Psoas muscle (tissue), 8 donors: Measurements from ENCODE around the gene ADAM15. TPM values are rescaled to one million over a fixed set of nuclear protein-coding genes. Genes with fewer than 3 reads are reported as not detected.

Experiments
- ATAC-seq, 4 donors: fragments of 200-7000 bp; cut with Tn5 transposase; one replicate each; pipeline ENCODE4 v1.9.1; 2020; ENCODE audit warnings: moderate library complexity in 3 of 4, mild to moderate bottlenecking in 2 of 4
- DNase-seq, 2 donors: peaks; one replicate each; pipeline ENCODE4 v3.0.0-alpha.2; 2020
- H3K27ac ChIP-seq: fragments of 200-600 bp; one replicate; pipeline ENCODE4 v1.8.0; 2022
- H3K27me3 ChIP-seq, 3 donors: fragments of 200-600 bp in 1 of 3; one replicate each; pipeline versions ENCODE4 v1.6.1 to v1.8.0; 2013 to 2022; ENCODE audit warnings: low read length in 2 of 3, mild to moderate bottlenecking in 2 of 3, moderate library complexity in 1 of 3; ENCODE audit not compliant: insufficient read depth in 3 of 3
- H3K36me3 ChIP-seq, 2 donors: fragments of 200-600 bp in 1 of 2; one replicate each; pipeline versions ENCODE4 v1.6.1 to v1.8.0; 2013 to 2022; ENCODE audit warnings: low read depth in 1 of 2, mild to moderate bottlenecking in 1 of 2, moderate library complexity in 1 of 2; ENCODE audit not compliant: insufficient read depth in 1 of 2
- H3K4me1 ChIP-seq: fragments of 200-600 bp; one replicate; pipeline ENCODE4 v1.8.0; 2022
- H3K4me3 ChIP-seq: fragments of 200-600 bp; one replicate; pipeline ENCODE4 v1.8.0; 2022; ENCODE audit warnings: mild to moderate bottlenecking
- H3K9me3 ChIP-seq: fragments of 200-600 bp; one replicate; pipeline ENCODE4 v1.8.0; 2022
- WGBS, 3 donors: extraction: QIAGEN DNeasy Blood & Tissue Kit; methylation state at CpG; one replicate each; pipeline versions ENCODE4 v1.1.6 to v1.1.7; 2013; 5-methylcytosine and 5-hydroxymethylcytosine counted together
- intact Hi-C, 2 donors: fragments of 100-400 bp; cut with DNase I; formaldehyde crosslinking; loops; one replicate each; pipeline versions ENCODE4 v1.11.0 to v1.14.2; 2022
- polyA plus RNA-seq, 3 donors: library from polyadenylated mRNA; stranded (reverse); fragments of 200-250 nt; gene quantifications; one replicate each; pipeline ENCODE4 v1.2.3, GENCODE V29; 2013
- total RNA-seq, 4 donors: library from RNA; stranded (reverse); fragmentation: NEBNext Ultra II Directional in 2 of 4; extraction: Animal tissue kit (Norgen Biotek cat#: 25700) in 2 of 4; gene quantifications; one replicate each; pipeline versions ENCODE4 v1.2.1 to v1.2.4, GENCODE V29; 2021 to 2023
- TF ChIP-seq, protein P1 (sequence below): fragments of 200-600 bp; IDR thresholded peaks from one replicate; pipeline ENCODE4 v1.8.0; 2022; ENCODE audit warnings: antibody characterized with exemption
- donor health status: healthy with polysubstance abuse.
- donor health status: DM: no; HTN: no; CAD: no; lungs with moderate emphysema.
- donor health status: Bipolar disorder and iron deficiency.
- donor health status: healthy.
- donor health status: DM: yes; HTN: yes; CAD: no.
- donor health status: DM: no; HTN: no; CAD: no.
- donor health status: DM: no; HTN: no; CAD: no.
- donor health status: DM: yes; HTN: yes; CAD: no.

ADAM15 gene
- total and polyA plus RNA-seq, 7 donors, result 33.2 to 50.9 (median 45.4) TPM

DNA sequence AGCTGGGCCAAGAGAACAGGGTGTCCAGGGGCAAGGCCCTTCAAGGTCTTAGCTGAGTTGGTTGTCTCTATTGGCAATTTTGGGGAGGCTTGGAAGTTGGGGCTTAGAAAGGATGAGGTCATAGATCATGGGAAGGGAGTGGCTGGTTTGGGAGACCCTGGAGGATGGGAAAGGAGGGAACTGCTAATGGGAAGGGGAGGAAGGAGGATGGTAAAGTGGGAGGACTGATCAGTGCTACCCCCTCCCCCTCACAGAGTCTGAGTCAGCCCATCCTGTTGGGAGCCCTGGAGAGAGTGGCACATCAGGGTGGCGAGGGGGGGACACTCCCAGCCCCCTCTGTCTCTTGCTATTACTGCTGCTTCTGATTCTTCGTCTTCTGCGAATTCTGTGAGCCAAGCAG is 17.5 kb downstream of the ADAM15 start:
- TF ChIP-seq, protein P1, sequence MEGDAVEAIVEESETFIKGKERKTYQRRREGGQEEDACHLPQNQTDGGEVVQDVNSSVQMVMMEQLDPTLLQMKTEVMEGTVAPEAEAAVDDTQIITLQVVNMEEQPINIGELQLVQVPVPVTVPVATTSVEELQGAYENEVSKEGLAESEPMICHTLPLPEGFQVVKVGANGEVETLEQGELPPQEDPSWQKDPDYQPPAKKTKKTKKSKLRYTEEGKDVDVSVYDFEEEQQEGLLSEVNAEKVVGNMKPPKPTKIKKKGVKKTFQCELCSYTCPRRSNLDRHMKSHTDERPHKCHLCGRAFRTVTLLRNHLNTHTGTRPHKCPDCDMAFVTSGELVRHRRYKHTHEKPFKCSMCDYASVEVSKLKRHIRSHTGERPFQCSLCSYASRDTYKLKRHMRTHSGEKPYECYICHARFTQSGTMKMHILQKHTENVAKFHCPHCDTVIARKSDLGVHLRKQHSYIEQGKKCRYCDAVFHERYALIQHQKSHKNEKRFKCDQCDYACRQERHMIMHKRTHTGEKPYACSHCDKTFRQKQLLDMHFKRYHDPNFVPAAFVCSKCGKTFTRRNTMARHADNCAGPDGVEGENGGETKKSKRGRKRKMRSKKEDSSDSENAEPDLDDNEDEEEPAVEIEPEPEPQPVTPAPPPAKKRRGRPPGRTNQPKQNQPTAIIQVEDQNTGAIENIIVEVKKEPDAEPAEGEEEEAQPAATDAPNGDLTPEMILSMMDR, result no peak
- Histone ChIP-seq H3K4me3 (no peak overlapping the region), H3K27me3 (peaks cover 0 to under 1% (median 0%) of the 10 kb centered on the region in 3 donors), H3K27ac (no peak overlapping the region), H3K9me3 (no peaks in the 10 kb centered on the region), H3K4me1 (peaks cover 12% of the 10 kb centered on the region), H3K36me3 (no peaks in the 10 kb centered on the region)
- WGBS, 3 donors, result 90 to 94% (median 90%) methylated on average over 3 of the region's 3 CpGs
- no peak for ATAC-seq
- DNase-seq, result no peak
- intact Hi-C loops, result loop anchor here in 1 of 2 donors (10.0 kb wide), 1 partner anchor 404 kb away; no protein-coding TSS in a partner anchor

DNA sequence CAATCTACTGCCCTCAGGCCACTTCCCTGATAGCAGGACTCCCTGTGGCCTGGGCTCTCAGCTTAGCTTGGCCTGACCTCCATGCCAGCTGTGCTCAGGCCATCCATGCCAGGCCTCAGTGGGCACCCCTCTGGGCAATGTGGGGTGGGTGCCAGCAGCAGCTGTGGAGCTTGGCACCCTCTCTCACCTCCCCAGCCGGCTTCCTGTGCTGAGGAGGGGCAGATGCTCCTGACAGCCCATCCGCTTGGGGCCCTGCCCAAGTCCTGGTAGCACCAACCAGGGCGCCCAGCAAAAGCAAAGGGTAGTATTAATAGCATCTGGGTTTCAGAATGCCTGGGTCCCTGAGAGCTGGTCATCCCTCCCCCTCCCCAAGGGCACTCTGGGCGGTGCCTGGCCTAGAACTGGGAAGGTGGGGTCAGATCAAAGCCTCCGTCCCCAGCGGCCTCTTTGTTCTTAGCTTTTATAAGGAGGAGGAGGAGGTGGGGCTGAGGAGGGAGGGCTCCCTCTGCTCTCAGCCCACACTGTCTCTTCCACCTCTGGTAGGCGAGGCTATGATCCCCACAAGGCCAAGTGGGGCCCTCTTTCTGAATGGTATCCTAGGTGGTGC is 18.5 kb downstream of the ADAM15 start:
- no peak overlapping the region for H3K27ac ChIP-seq
- no peaks in the 10 kb centered on the region for H3K9me3 ChIP-seq
- H3K27me3 ChIP-seq, result peaks cover 0 to 1% (median 0%) of the 10 kb centered on the region in 3 donors
- no peak overlapping the region for H3K4me3 ChIP-seq
- ATAC-seq (no peak), DNase-seq (no peak)
- no peaks in the 10 kb centered on the region for H3K36me3 ChIP-seq
- peaks cover 12% of the 10 kb centered on the region for H3K4me1 ChIP-seq
- intact Hi-C loops, result loop anchor here in 1 of 2 donors (10.0 kb wide), 1 partner anchor 405 kb away; no protein-coding TSS in a partner anchor
- 52 to 70% (median 65%) methylated on average over 6 to 7 of the region's 7 CpGs for WGBS, 3 donors
- TF ChIP-seq, protein P1, result no peak

DNA sequence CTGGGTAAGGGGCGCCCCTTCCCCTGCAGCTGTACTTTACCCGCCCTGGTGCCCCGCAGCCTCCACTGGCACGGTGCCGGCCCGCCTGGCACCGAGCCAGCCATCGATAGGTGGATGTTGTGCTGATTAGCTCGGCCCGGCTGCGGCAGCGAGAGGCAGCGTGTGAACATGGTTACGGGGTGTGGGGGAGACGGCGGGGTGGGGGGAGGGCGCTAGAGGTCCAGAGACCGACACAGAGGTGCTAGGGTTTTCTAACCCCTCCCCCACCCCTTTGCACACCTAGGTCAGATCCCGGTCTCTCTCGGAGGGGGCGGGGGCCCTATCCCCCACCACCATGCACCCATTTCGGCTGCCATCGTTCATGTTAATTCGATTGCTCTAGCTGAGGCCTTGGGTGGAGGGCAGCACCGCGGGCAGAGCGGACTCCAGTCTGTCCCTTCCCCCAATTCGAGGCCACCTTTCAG is 19.1 kb downstream of the ADAM15 start:
- TF ChIP-seq, protein P1, result no peak
- 24 to 30% (median 26%) methylated on average over 26 to 28 of the region's 28 CpGs for WGBS, 3 donors
- intact Hi-C loops, result no loop called here
- Histone ChIP-seq H3K36me3 (no peaks in the 10 kb centered on the region), H3K27me3 (peaks cover 0 to 1% (median 0%) of the 10 kb centered on the region in 3 donors), H3K4me1 (peaks cover 12% of the 10 kb centered on the region), H3K27ac (no peak overlapping the region), H3K4me3 (peak overlapping the region; percentile 68), H3K9me3 (no peaks in the 10 kb centered on the region)
- peak in 1 of 4 donors; percentile 10 for ATAC-seq
- no peak for DNase-seq

DNA sequence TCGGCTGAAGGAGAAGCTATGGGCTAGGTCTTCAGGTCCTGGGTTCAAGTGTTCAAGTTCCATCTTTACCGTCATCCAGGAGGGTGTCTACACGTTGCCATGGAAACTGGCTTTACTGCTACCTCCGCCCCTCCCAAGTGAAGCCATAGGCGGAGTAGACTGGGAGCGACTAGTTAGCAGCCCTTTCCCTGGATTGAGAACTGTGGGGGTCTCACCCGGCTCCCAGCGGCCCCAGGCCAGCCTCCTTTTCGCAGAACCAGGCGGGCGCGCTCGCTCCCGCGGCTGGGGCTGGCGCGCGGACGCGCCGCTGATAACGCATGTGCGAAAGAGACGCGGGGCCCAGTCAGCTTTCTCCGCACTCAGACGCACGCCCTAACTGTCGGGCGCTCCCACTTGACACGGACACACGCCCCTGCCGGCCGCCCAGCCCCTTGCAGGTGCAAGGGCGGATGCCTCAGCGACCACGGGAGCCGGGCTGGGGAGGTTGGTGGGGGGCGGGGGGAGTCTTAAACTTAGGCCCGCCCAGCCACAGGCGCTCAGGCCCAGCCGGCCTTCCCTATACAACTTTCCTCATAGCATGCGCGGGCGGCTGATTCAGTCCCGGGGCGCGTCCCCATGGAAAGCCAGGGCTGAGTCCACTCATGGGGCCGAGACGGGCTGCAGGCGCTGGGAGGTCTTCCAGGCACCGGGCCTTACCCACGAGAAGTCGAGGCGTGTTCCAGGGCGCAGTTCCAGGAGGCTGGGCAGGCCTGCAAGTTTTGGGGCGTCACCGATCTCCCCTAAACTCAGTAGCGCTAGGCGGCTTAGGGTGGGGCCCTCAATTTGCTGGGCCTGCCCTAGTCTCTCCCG is 19.8 kb downstream of the ADAM15 start:
- DNase-seq (peak; percentile 80 to 92), ATAC-seq (peak; percentile 89 to 97 (median 93))
- TF ChIP-seq, protein P1, result peak; percentile 46
- Histone ChIP-seq H3K4me1 (peaks cover 12% of the 10 kb centered on the region), H3K27me3 (peaks cover 0 to 1% (median 0%) of the 10 kb centered on the region in 3 donors), H3K4me3 (peak overlapping the region; percentile 68), H3K36me3 (no peaks in the 10 kb centered on the region), H3K9me3 (no peaks in the 10 kb centered on the region), H3K27ac (peak overlapping the region; percentile 61)
- WGBS, 3 donors, result 7 to 8% (median 8%) methylated on average over 60 to 61 of the region's 61 CpGs
- intact Hi-C loops, result no loop called here
